Retinal pigment epithelial cell (primary cell): ENCODE results near the gene POMC.
A peak's percentile ranks its signal among the peaks of the same experiment; 100 is the strongest.
"Not testable (repeated sequence)": the region's sequence is repeated elsewhere in the genome, so short reads cannot be mapped to it uniquely, and the experiment has no call there.

ENCODE experiments used
- DNase-seq: peaks from one replicate; pipeline ENCODE4 v3.0.0-alpha.2; 2010; ENCODE audit warnings: low read depth
- H3K4me3 ChIP-seq: 2 replicates; pipeline ENCODE4 v1.5.1; 2011; ENCODE audit warnings: mild to moderate bottlenecking, low read length, control low read depth, moderate library complexity
- CTCF ChIP-seq: conservative IDR thresholded peaks from 2 replicates; pipeline ENCODE4 v1.5.1; 2011; ENCODE audit warnings: low read depth, low read length, control low read depth, inconsistent platforms

POMC gene

GRCh38 chr2:25132693-25133092 lies 35.7 kb downstream of the POMC start:
- no peak overlapping the region for H3K4me3 ChIP-seq
- no peak for TF ChIP-seq CTCF
- no peak for DNase-seq

- no peak for TF ChIP-seq CTCF
- peak overlapping the region; percentile 0 for H3K4me3 ChIP-seq
Observed at GRCh38 chr2:25132299-25132635, 36.1 kb downstream of the POMC start.

GRCh38 chr2:25131567-25132298 lies 36.6 kb downstream of the POMC start:
- no peak for DNase-seq
- no peak for TF ChIP-seq CTCF
- peak overlapping the region; percentile 0 for H3K4me3 ChIP-seq

More at GRCh38 chr2:25132299-25132635, 36.1 kb downstream of the POMC start:
- no peak for DNase-seq

- DNase-seq: no peak
- TF ChIP-seq CTCF: no peak
- H3K4me3 ChIP-seq: no peak overlapping the region
Observed at GRCh38 chr2:25131253-25131566, 37.2 kb downstream of the POMC start.

GRCh38 chr2:25129901-25130520 lies 38.4 kb downstream of the POMC start:
- no peak for TF ChIP-seq CTCF
- H3K4me3 ChIP-seq: no peak overlapping the region
- DNase-seq: no peak

GRCh38 chr2:25127646-25128045 lies 40.7 kb downstream of the POMC start:
- no peak for DNase-seq
- no peak overlapping the region for H3K4me3 ChIP-seq
- TF ChIP-seq CTCF: no peak

GRCh38 chr2:25127071-25127470 lies 41.3 kb downstream of the POMC start:
- not testable (repeated sequence) for H3K4me3 ChIP-seq, DNase-seq

GRCh38 chr2:25125976-25126375 lies 42.4 kb downstream of the POMC start:
- no peak overlapping the region for H3K4me3 ChIP-seq
- DNase-seq: no peak
- TF ChIP-seq CTCF: no peak
